EH (cell line): ENCODE data around the gene MBTPS1.

Source experiments
- DNase-seq: peaks from one replicate; pipeline ENCODE4 v3.0.0-alpha.2; 2015; ENCODE audit warnings: low read depth

MBTPS1 gene

DNA sequence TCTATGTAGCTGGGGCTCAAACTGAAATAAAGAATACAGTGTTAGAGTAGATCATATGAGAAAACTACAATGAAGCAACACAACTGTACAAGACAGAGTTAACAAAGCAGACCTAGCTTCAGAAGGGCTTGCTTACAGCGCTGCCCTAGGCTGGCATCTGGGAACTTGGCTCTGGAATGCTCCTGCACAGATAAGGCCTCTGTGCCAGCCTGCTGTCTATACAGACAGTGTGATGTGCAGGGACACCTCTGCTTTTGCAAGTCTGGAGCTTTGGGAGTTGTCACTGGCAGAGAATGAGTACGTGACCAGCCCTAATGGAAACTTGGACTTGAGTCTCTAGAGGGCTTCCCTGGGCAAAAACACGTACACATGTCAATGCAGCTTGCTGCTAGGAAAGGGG, 42.0 kb downstream of the MBTPS1 start:
- no peak for DNase-seq

DNA sequence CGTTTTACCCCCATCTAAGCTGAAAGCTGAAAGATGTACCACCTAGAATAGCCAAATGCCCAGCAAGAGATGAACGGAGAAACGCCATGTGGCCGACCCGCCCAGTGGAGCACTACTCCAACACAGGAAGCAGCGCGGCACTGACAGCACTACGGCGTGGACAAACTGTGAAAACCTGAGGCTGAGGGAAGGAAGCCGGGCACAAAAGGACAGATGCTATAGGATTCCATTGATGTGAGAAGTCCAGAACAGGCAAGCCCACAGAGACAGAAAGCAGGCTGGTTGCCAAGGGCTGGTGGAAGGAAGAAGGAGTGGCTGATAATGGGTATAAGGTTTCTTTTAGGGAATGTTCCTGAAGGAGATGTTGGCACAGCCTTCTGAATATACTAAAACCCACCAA, 44.7 kb downstream of the MBTPS1 start:
- DNase-seq = peak; percentile 29

DNA sequence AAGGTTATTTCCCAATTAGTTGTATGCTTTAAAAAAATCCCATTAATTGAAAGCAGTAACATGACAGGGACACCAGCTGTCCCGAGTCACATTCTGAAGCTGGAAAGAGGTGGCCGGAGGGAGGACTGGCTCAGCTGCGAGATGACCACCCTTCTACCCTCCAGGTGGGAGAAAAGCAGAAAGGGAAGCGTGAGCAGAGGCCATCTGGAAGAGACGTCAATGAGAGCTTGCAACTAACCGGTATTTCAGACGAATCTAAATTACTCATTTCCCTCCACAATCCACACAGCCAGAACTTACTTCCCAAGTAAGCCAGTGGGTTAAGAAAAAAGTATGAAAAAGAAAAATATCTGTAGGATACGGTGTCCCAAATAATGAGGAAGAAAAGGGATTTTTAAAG, 45.6 kb downstream of the MBTPS1 start:
- no peak for DNase-seq

DNA sequence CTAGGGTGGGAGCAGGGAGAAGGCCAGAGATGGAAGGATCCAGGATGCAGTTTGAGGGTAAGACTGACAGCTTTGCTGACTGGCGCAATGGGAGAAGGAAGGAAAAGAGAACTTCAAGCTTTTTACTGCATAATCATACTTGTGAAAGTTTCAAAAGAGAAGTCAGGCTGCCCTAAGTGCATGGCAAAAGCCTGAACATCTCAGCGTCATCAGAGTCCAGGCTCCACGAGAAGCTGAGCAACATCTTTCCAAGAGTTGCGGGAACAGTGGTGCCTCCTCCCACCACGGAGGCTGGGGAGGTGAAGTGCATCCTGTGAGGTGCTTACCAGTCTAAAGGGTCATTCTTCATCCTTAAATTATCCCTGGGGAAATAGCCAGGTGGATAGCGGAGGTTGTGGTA, 47.2 kb downstream of the MBTPS1 start:
- DNase-seq = no peak

DNA sequence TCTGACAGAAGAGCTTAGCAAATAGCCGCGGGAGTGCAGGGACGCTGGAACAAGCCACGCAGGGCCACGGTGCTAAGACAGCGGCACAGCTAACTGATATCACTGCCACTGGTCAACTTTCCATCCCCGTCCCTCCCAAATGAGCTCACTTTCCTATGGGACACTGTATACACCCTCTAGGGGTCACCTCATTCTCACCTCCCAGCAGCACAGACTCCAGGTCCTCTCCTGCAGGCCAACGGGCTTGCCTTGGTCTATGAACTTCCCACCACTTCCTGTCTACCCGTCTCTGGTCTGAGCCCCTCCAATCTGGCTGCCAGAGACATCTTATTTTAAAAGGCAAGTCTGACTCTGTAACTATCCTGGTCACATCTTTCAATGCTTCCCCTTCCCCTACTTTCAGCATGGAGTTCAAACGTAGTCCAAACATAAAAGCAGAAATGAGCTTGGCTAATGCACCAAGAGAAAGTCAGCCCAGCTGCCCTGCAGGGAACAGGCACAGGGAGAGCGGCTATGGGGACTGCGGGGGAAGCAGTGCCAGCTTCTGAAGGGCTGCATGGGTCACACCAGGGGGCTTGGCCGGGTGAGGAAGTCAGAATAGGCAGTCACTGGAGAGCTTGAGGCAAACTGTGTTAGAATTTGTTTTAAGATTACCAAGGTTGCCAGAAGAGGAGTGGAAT, 47.8 kb downstream of the MBTPS1 start:
- no peak for DNase-seq

DNA sequence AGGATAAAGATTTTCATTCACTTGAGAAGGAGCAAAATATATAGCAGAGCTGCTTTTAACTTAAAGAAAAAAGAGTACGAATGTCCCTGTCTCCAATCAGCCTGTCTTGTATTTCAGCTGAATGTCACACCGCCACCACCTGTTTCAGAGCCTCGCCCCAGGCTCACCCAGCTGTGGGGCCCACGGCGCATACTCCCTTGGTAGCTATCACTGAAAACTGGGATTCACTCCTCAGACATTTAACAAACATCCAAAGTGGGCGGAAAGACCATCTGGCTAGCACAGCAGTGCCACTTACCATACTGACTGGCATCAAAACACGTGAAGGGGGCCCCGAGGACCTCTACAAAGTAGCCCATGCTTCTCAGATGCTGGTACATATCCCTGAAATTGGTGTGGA, 48.7 kb downstream of the MBTPS1 start:
- no peak for DNase-seq

DNA sequence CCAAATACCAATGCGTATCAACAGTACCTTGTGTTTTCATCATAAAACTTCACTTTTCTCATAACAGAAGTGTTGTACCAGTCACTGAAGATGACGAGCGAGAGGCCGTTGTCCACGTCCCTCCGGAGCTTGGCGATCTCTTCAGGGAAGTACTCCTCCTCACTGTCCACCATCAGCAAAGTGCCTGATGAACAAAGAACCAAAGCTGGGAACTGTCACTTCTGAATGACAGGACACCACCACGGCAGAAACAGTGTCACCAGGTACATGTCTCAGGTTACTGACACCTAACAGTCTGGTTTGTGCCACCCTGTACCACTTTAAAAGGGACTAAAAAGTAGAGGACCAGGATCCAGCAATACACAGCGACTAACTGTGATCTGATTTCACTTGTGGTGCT, 49.1 kb downstream of the MBTPS1 start:
- no peak for DNase-seq

DNA sequence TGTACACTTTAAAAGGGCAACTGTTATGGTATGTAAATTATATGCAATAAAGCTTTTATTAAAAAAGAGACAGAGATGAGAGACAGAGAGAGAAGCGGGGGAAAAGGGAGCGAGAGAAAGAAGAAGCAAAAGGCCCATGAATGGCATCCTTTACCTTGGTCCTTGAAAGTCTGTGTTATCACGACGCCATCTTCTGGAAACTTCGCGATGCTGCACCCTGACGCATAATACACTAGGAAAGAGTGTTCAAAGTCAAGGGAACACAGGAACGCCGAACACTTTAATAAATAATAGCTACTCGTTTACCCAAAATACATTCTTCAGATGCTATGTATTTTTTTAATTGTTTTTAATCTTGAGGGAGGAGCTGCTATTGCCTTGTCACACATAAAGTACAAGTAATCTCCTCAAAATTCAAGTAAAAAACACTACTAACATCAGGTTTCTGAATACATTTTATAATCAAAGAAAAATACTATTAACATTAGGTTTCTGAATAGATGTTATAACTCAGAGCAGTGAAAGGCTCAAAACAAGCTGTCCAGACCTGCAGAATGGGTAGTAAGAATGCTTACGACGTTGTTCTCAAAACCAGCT, 51.1 kb downstream of the MBTPS1 start:
- peak; percentile 66 for DNase-seq

DNA sequence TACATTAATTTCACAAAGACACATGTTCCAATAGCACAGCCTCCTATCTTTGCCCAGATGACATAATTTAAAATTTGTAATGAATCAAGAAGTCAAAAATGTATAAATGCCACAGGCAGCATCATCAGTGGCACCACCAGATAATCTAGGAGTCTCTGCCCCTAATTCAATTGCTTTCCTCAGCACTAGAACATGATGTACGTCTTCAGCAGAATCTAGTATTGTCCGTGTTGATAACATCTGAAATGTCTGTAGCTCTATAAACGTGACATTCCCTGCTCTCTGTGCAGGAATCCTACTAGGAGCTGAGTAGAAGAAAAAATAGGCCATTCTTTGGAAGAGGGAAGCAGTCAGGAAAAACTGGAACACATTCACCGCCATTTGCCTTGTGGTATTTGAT, 52.8 kb downstream of the MBTPS1 start:
- DNase-seq = no peak

DNA sequence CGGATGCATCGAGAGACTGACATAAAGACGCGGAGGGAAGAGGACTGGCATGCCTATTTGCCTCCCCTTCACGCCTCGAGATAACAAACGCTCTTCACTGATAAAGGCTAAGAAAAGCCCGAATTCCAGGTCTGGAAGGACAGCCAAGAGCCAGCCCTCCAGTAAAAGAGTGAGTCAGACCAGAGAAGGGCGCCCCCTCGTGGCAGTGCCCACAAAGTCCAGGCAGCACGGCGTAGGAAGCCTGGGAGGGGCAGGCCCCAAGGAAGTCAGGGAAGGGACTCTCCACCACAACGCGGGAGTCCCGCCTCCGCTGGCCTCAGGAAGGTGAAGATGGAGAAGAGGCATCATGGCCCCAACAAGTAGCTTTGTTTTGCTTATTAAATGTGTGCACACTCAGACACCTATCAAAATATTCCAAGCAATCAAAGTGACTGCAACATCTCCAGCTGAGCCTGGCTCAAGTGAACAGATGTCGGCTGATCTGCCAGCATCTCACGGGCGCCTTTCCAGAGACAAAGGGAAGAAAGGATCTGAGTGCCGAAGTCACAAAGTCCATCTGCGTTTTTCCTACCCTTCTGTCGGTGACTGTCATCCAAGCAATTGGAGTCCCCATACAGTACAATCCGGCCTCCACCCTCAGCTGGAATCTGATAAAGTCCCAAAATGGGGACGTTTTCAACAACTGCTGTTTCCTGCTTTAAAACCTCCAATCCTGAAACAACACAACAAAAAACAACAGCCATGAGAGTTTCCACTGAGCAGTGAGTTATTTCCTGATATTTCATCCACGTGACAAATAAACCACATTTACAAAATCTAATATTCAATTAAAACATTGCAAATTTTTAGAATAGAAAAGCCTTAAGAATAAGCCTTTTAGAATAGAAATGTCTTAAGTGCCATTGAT, 53.8 kb downstream of the MBTPS1 start:
- DNase-seq = peak; percentile 75

DNA sequence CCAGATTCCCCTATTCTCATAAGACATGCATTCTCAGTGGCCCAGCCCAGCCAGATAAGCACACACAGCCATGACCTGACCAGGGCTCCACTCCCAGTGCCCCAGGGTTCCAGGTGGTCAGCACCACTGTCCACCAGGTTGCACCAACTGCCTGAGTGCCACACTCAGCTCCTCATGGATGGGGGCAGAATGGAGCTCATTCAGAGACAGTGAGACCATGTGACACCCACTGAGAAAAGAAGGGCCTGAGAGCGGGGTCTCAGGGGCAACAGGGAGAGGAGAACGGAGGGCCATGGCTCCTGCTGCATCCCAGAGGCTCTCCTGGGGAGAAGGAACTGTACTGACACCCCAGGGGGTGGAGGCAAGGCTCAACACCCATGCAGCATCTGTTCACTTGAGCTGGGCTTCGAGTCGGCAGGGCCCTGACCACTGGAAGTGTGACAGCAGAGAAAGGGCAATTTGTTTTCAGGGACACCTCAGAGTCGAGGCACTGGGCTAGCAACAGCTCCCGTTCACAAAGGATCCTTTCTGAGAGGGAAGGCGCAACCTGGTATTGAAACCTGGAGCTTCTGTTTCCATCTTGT, 55.4 kb downstream of the MBTPS1 start:
- no peak for DNase-seq

DNA sequence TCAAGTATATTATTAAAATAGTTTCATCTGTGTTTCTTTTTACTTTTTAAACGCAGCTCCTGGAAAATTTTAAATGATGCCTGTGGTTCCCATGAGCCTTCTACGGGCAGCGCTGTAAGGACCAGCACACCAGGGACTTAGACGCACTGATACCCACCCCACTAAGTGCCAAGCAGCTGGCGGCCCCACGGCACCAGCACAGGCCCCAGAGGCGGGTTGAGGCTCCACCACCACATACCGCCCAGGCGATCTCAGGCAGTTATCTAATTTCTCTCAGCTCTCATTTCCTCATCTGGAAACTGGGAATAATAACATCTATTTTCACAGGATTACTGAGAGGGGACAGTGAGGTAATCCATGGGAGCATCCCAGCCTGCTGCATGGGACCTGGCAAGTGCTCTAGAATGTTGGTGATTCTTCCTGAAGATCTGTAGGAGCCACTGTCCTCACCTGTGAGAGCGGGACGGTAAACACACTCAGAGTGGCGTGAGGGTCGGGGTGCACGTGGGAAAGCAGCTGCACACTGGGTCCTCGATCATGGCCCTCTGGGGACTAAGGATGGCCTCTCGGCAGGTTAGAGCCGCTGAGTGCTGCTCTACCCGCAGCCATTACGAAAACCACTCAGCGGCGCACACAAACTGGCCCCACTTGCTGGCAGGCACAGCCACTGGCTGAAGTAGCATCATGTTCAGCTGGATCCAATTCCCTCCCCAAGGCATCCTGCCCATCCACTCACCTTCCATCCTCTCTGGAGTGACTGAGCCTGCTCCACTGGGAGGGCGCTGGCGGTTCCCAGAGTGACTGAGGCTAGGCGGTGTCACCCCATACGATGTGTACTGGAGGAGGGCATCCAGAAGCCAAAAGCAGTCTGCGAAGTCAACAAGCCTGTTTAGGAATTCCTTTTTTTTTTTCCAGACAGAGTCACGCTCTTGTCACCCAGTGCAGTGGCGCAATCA, 56.5 kb downstream of the MBTPS1 start:
- DNase-seq = no peak

DNA sequence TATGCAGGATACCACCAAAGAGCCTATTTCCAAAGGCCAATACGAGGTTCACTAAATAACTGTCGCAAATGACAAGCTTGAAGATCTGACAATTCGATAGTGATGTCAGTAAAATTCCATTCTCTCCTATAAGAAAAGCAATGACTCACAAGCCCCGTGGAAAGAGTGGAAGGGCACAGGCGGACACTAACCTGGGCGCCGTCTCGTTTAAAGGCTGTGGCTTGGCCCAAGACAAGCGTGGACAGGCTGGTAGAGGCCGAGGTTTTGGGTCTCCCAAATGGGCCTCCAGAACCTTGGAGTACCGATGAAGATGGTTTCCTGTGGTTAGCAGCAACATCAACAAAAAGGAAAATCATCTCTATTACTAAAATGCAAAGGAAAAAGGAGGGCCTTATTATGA, 57.6 kb downstream of the MBTPS1 start:
- no peak for DNase-seq

DNA sequence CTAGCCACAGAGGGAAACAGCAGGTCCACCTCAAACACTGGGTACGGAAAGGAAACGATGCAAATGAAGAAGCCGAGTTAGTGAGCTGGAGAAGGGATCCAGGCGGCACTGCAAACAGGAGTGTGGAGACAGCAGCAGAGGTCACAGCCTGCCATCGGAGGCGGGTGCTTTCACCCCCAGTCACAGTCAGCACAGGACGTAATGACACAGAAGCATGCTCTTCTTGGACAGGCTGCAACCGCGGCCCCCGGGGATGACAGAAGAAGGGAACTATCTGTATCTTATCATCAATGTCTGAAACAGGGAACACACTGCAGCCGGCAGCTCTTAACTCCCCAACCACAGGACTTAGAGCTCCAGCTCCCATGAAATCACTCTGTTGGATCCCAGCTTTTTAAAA, 58.1 kb downstream of the MBTPS1 start:
- DNase-seq = no peak

DNA sequence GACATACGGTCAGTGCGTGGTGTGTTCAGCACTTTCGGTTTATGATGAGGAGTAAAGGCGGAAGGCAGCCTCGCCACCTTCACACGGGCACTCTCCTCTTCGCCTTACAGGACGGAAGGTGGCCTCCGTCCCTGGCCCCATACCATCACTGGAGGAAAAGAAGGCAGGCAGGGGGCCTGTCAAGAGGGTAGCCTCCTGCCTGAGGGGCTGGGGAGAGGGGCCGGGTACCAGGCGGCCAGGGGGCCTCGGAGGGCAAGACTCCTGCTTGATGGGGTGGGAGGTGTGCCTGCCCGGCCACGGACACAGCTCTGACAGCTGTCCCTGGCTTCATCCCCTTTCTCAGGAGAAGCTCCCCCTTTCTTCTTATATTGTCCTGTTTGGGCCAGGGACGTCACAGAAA, 58.5 kb downstream of the MBTPS1 start:
- no peak for DNase-seq

DNA sequence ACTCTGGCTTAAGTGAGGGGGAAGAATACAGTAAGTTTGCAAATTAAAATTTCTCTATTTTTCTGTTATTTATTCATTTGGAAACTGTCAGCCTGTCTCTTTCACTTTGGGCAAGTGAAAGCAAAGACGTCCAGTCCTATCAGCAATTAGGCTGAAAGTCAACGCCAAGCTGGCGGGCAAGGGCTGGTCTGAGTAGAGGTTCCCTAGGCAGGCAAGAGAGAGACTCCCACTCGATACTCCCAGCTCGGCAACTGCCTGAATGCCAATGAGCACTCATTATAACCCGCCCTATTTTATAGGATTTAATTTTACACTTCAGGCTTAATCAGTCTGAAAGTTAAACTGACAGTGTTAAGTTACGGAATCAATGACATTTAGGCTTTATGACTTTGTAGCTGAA, 59.8 kb downstream of the MBTPS1 start:
- DNase-seq = no peak

DNA sequence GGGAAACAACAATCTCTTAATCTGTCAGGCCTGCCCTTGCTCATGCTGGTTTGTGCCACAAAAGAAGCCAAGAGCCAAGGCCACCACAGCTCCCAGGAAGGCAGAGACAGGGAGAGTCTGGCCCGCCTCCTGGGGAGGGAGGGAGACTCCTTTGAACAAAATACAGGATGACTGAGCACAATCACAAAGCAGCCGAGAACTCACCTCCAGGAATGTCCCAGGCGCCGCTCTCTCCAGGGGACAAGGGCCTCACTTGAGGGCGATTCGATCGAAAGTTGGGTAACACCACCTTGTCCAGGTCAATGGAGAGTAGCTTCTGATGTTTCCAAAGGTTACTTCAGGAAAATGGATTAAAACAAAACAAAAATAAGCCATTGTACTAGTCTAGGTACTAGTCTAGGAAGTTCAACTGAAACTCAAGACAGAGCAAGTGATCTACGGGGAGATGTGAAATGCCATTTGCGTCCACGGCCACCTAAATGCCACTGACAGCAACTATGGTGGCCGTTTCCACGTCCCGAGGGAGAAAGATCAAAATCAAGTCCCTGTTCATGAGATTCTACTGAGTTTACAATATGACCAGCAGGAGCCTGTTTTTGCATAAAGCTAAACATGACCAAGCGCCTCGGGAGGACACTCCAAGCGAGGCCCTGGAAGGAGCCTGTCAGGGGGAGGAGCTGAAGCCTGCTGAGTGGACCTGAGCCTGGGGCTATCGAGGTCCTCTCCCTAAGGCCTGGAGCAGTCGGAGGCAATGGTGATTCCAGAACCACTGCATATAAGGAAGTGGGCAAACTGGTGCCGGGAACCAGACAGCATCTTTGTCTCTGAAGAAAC, 60.7 kb downstream of the MBTPS1 start:
- DNase-seq = no peak

DNA sequence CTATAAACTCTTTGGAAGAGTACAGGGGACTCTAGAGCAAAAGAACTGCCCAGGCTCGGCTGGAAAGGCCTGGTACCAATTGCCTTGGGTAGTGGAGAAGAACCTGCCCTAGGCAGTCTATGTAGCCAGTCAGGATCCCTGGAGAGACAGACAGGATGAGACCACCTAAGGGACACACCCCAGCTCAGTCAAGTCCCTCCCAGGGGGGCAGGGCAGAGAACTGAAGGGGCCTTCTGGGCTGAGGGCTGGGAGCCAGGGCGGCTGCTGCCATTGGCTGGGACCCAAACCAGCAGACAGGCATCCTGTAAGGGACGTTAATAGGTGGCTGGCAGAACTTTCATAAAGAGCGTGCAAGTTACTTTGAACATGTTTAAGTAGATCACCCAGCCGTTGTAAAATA, 61.4 kb downstream of the MBTPS1 start:
- DNase-seq = no peak

DNA sequence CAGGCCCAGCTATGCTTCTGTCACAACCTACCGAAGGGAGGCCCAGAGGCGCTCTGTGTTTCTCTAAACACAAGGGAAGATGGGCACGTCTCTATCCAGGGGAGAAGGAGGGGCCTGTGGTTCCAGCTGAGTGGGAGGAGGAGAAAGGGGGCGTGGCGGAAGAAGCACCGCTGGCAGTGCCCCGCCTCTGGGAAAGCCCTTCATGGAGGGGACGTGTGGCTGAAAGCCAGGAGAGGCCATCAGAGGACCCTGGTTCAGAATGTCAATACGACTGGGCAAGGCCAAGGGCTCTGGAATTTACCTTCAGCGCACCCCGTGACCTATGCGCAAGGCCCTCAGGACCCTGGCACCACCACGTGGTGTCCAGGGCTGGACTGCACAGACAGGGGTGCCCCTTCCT, 61.8 kb downstream of the MBTPS1 start:
- no peak for DNase-seq

DNA sequence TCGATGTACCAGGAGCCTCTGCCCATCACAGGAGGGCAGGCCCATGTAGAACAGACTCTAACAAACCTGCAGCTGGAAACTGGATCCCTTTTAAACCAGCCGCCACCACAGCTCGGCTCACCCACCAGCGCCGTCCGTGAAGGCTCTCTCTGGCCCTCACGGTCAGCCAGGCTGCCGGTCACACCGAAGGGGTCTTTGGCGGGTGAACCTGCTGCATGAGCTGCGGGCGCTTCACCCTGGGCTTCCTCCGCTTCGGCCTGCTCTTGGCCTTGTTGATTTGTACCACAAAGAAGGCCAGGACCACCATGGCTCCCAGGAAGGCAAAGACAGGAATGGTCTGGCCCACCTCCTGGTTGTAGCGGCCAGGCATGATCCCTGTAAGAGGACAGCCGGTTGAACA, 62.5 kb downstream of the MBTPS1 start:
- no peak for DNase-seq

DNA sequence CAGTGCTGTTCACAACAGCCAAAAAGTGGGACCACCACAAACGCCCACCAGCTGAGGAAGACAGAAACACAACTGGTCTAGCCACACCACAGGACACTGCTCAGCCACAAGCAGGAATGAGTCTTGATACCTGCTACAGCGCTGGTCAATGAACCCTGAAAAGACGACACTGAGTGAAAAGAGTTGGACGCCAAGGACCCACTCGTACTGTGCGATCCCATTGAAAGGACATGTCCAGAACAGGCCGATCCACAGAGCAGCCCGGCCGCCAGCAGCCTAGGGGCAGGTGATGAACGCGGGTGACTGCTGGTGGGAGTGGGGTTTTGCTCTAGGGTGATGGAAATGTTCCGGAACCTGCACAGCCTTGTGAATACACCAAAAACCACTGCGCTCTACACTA, 63.5 kb downstream of the MBTPS1 start:
- DNase-seq = no peak
